IPS DF 6.9 (cell line): ENCODE data around the gene SH3TC1.

Experiments used
- DNase-seq: peaks from one replicate; pipeline ENCODE4 v3.0.0-alpha.2; 2013; ENCODE audit warnings: low read depth, low spot score
- H3K27ac ChIP-seq: one replicate; pipeline ENCODE4 v1.5.1; 2013; ENCODE audit warnings: low read length, control low read depth
- H3K27me3 ChIP-seq: 2 replicates; pipeline ENCODE4 v1.6.1; 2013; ENCODE audit warnings: mild to moderate bottlenecking, low read length; ENCODE audit not compliant: control insufficient read depth, insufficient read depth
- H3K36me3 ChIP-seq: 2 replicates; pipeline ENCODE4 v1.6.1; 2013; ENCODE audit warnings: low read length; ENCODE audit not compliant: control insufficient read depth, insufficient read depth
- H3K4me1 ChIP-seq: 2 replicates; pipeline ENCODE4 v1.6.1; 2013; ENCODE audit warnings: low read length; ENCODE audit not compliant: control insufficient read depth, insufficient read depth
- H3K4me3 ChIP-seq: 2 replicates; pipeline ENCODE4 v1.5.1; 2013; ENCODE audit warnings: mild to moderate bottlenecking, low read length
- H3K9me3 ChIP-seq: 2 replicates; pipeline ENCODE4 v1.6.1; 2013; ENCODE audit warnings: low read length, inconsistent platforms; ENCODE audit not compliant: control insufficient read depth, insufficient read depth
- WGBS: extraction: QIAGEN DNeasy Blood & Tissue Kit; methylation state at CpG from one replicate; pipeline ENCODE4 v1.1.7; 2013; ENCODE audit warnings: mixed read lengths, missing lambda C conversion rate; ENCODE audit not compliant: insufficient read length, insufficient coverage; 5-methylcytosine and 5-hydroxymethylcytosine counted together

Gene SH3TC1

DNA sequence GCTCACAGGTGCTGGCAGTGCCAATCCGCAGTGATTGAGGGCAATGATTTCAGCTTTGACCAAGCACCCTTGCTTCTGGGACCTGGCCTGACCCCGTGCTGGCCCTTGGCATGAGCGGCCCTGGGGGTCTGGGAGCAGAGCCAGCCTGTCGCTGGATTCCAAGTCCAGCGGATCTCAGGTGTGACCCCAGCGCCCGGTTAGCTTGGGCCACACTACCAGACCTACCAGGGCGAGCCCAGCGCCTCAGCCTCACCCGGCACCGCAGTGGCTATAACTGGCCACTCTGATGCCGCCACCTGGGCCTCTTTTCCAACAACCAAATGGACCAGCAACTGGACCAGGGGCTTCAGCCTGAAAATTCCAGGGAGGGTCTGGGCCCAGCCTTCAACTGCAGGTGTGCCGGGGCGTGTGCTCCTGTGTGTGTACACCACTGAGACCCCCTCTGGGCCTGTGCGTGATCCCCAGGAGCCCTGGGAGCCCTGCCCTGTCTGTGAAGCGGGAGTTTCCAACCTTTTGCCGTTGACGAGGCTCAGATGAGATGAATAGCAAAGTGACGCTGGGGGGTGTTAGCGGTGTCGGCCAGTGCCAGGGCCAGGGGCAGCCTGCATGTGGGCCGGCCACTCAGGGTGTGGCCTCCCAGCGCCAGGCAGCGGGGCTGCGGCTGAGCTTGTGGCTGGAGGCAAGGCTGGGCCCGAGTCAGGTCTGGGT, 658 bp downstream of the SH3TC1 start:
- no peaks in the 10 kb centered on the region for H3K36me3 ChIP-seq
- H3K4me1 ChIP-seq = no peaks in the 10 kb centered on the region
- H3K9me3 ChIP-seq = no peaks in the 10 kb centered on the region
- no peaks in the 10 kb centered on the region for H3K27me3 ChIP-seq
- no peak for DNase-seq
- H3K27ac ChIP-seq = no peak overlapping the region
- no peak overlapping the region for H3K4me3 ChIP-seq
- WGBS = no CpG with 5 or more reads among the region's 26 CpGs

DNA sequence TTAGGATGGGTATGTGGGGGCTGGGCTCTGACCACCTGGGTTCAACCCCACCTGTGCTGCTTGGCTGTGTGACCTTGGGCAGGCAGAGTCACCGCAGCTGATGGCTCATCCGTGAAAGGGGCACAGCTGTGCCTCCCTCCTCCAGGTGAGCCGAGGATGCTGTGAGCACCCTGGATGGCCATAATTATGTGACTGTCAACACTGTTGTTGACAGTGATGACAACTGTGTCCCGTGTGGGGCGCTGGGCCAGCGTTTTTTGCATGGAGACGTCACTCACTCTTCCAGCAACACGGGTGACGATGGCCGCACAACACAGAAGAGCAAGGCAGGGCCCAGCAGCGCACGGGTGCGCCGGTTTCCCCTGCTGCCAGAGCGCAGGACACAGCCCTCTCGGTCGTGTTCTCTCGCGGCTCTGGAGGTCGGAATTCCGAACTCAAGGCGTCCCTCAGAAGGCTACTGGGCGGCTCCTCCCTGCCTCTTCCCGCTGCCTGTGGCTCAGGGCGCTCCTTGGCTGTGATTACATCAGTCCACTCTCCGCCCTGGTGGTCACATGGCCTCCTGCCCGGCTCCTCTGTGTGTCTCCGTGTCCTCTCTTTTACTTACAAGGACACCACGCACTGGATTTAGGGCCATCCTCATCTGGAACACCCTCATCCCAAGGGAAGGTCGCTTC, 1.3 kb downstream of the SH3TC1 start:
- no peaks in the 10 kb centered on the region for H3K9me3 ChIP-seq
- H3K27ac ChIP-seq = no peak overlapping the region
- H3K36me3 ChIP-seq = no peaks in the 10 kb centered on the region
- H3K4me3 ChIP-seq = no peak overlapping the region
- no peaks in the 10 kb centered on the region for H3K4me1 ChIP-seq
- no peak for DNase-seq
- H3K27me3 ChIP-seq = no peaks in the 10 kb centered on the region
- WGBS = no CpG with 5 or more reads among the region's 30 CpGs

DNA sequence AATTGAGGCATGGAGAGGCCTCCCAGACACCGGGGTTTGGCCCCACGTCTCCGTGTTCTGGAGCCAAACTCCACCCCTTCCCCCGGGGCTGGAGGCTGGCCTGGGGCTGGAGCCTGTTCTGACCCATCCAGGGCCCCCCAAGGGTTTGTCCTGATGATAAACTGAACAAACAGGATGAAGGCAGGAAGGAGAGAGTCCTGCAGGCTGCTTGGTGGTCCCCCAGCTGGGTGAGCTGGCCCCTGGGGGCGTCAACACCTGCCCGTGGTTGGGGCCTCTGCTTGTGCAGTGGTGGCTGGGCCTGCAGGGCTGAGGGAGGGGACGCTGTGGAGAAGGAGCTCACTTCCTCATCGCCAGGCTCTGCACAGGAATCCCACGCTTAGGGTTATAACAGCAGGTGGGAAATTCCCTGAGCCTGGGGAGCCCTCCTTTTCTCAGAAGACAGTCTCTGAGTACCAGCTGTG, 2.3 kb downstream of the SH3TC1 start:
- no peaks in the 10 kb centered on the region for H3K9me3 ChIP-seq
- no peak overlapping the region for H3K27ac ChIP-seq
- no peaks in the 10 kb centered on the region for H3K36me3 ChIP-seq
- H3K4me1 ChIP-seq = no peaks in the 10 kb centered on the region
- DNase-seq = no peak
- no peak overlapping the region for H3K4me3 ChIP-seq
- no peaks in the 10 kb centered on the region for H3K27me3 ChIP-seq
- WGBS = no CpG with 5 or more reads among the region's 9 CpGs

DNA sequence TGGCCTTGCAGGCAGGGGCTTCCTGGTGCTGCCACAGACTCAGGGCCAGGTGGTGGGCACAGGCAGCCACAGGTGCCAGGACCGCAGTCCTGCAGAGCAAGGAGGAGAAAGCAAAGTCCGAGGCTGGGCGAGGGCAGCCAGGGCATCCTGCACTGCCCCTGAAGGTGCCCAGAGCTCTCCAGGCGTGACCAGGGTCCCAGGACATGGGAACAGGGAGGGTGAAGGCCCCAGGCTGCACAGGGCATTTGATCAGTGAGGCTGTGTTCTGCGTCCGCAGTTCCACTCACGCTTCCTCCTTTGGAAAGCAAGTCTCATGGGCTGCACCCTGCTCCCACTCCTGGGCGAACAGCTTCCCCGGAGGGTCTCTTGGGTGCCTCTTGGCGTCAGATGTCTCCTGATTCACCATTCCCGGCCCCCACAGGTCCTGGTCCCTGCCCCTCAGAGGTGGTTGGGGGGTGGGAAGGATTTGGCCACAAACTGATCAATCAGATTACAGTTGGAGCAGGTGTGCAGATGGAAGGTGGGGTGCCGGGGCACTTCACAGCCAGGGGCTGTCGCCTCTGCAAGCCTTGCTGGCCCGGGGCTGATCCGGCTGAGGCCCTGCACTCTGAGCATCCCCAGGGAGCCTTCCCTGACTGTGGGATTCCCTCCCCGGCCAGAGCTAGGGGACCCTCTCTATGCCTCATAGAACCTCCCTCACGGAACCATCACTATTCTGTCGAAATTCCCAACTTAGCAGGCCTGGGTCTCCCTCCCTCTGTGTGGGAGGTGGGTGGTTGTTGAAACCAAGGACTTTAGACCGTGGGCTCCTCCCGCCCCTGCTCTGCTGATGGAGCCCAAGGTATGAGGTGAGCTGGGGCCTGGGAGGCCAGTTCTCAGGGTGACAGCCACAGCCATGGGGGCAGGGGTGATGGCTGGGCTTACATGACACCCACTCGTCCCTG, 3.3 kb downstream of the SH3TC1 start:
- no peak overlapping the region for H3K4me3 ChIP-seq
- no peaks in the 10 kb centered on the region for H3K4me1 ChIP-seq
- H3K36me3 ChIP-seq = no peaks in the 10 kb centered on the region
- H3K27me3 ChIP-seq = no peaks in the 10 kb centered on the region
- no peaks in the 10 kb centered on the region for H3K9me3 ChIP-seq
- no peak for DNase-seq
- H3K27ac ChIP-seq = no peak overlapping the region
- WGBS = no CpG with 5 or more reads among the region's 21 CpGs

DNA sequence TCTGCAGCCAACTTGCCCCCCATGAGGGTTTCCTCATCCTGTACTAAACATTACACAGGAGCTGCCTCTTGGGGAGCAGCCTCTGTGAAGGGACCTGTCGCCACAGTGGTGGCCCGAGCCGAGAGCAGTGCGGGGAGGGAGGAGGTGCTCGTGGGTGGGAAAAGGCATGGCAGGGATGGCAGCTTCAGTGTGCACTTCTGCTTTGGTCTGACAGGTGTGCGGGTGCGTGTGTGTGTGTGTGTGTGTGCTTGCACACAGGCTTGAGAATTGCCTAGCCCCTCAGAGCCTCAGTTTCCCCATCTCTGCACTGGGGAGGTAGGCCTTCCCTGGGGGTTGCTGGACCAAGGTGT, 3.9 kb downstream of the SH3TC1 start:
- Histone ChIP-seq H3K36me3 (no peaks in the 10 kb centered on the region), H3K4me3 (no peak overlapping the region), H3K27me3 (no peaks in the 10 kb centered on the region), H3K27ac (no peak overlapping the region), H3K9me3 (no peaks in the 10 kb centered on the region), H3K4me1 (no peaks in the 10 kb centered on the region)
- no peak for DNase-seq
- WGBS = no CpG with 5 or more reads among the region's 7 CpGs

DNA sequence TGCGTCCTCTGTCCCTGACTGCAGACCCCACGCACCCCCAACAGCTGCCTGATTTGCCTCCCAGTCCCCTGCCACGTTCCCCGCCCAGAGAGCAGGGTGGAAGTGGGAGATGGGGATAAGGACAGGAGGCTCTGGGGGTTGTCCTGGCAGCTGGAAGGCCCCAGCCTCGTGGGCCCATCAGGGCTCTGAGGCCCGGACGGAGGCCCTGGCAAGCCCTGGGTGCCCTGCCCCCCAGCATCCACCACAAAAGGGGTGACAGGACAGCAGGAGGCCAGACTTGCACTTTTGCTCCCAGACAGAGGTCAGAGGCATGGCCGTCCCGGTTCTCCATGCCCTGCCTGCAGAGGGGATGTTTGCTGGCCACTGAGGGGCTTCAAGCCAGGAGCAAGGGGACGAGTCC, 4.7 kb downstream of the SH3TC1 start:
- Histone ChIP-seq H3K27me3 (no peaks in the 10 kb centered on the region), H3K9me3 (no peaks in the 10 kb centered on the region), H3K4me3 (no peak overlapping the region), H3K4me1 (no peaks in the 10 kb centered on the region), H3K27ac (no peak overlapping the region), H3K36me3 (no peaks in the 10 kb centered on the region)
- WGBS = no CpG with 5 or more reads among the region's 10 CpGs
- no peak for DNase-seq

DNA sequence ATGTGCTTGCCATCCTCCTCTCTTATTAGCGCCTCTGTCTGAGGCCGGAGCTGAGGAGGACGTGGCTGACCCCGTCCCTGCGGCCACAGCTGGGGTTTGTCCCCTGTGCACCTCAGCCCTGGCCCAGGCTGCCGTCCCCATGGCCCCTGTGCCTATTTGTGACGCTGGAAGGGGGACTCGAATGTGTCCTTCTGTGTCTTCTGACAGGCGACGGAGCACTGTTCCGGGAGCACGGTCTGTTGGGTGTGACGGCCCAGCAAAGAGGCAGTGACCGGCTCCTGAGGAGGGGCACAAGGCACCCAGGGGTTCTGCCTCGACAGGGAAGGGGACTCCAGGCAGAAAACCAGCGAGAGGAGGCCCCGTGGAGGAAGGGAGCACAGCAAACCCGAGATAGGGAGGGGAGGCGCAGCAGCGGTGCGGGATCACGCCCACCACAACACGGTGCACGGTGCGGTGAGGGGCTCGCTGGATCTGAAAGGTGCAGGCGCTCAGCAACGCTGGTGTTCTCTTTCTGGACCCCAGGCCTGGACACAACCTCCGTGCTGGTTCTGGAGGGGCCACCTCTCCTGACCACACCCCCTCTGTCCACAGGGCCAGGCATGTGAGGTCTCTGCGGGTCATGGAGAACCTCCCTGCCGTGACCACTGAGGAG, 5.6 kb downstream of the SH3TC1 start:
- DNase-seq = no peak
- Histone ChIP-seq H3K27ac (no peak overlapping the region), H3K4me1 (no peaks in the 10 kb centered on the region), H3K27me3 (no peaks in the 10 kb centered on the region), H3K36me3 (no peaks in the 10 kb centered on the region), H3K9me3 (no peaks in the 10 kb centered on the region), H3K4me3 (no peak overlapping the region)
- WGBS = no CpG with 5 or more reads among the region's 31 CpGs

DNA sequence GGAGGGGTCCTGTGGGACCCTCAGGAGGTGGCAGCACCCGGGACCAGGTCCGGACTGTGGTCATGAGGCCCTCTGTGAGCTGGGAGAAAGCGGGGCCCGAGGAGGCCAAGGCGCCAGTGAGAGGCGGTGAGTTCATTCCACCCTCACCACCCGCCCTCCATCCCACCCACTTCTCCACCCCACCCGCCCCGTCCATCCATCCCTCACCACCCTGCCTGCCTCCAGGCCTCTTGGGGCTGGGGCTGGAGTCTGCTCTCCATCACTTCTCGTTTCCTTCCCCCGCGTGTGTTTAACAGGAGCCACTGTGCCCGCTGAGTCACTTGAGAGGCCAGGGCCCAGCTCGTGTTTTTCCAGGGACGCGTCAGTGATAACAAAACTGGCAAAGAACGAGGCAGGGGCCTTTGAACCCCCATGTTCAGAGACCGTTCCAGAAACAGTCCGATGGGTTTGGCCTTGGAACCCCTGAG, 6.2 kb downstream of the SH3TC1 start:
- Histone ChIP-seq H3K27me3 (no peaks in the 10 kb centered on the region), H3K27ac (no peak overlapping the region), H3K4me3 (no peak overlapping the region), H3K4me1 (no peaks in the 10 kb centered on the region), H3K9me3 (no peaks in the 10 kb centered on the region), H3K36me3 (no peaks in the 10 kb centered on the region)
- WGBS = no CpG with 5 or more reads among the region's 19 CpGs
- DNase-seq = no peak

DNA sequence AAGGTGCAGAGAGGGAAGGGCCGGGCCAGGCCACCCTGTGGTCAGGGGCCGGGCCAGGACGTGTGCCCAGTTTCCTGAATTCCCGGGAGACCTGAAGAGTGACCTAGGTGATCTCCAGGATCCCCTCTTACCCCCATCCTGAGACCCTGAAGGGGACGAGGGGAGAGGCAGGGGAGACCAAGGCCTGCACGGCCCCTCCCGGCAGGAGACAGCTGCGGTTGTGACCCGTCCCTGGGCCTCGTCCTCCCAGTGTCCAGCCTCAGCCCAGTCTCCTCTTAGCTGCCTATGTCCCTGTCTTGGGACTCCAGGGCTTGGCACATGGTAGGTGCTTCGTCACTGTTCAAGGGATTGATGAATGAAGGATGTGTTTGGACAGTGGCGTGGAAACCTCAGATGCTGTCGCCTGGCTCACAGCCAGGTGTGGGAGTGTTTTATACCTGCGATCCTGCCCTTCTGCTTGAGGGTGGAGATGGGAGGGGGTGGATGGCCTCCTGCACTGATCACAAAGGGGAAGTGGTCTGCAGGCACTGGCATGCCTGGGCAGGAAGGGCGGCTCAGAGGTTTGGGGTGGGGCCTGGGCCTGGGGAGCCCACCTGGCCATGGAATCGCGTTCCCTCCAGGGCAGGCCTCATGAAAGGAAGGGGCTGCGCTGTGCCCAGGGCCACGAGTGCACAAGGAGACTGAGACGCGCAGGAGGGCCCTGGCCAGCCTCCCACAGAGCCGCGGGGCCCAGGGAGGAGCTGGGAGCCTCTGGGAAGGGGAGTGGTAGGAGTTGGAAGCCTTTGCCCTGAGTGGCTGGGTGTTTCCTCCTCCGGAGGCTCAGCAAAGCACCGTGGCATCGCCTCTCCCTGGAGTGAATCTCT, 6.9 kb downstream of the SH3TC1 start:
- no CpG with 5 or more reads among the region's 26 CpGs for WGBS
- no peak overlapping the region for H3K4me3 ChIP-seq
- H3K27ac ChIP-seq = no peak overlapping the region
- no peak for DNase-seq
- no peaks in the 10 kb centered on the region for H3K27me3 ChIP-seq
- H3K9me3 ChIP-seq = no peaks in the 10 kb centered on the region
- no peaks in the 10 kb centered on the region for H3K36me3 ChIP-seq
- no peaks in the 10 kb centered on the region for H3K4me1 ChIP-seq
